Astrocyte of the cerebellum (primary cell): ENCODE measurements around the gene CFAP46.

Experiments used
- DNase-seq: peaks from one replicate; pipeline ENCODE4 v3.0.0-alpha.2; 2011; ENCODE audit warnings: low read depth
- H3K4me3 ChIP-seq: 2 replicates; pipeline ENCODE4 v1.5.1; 2011; ENCODE audit warnings: mild to moderate bottlenecking, low read depth, low read length, moderate library complexity
- in situ Hi-C: cut with HindIII; loops from 2 replicates; pipeline ENCODE4 v1.10.0; 2017; ENCODE audit warnings: low sequenced_read_pairs
- TF ChIP-seq, protein P1 (sequence below): IDR thresholded peaks from 2 replicates; pipeline ENCODE4 v1.5.1; 2012; ENCODE audit warnings: low read length, low read depth, moderate library complexity, mild to moderate bottlenecking; ENCODE audit errors: missing control alignments

The CFAP46 gene

GRCh38 chr10:132786476-132786883 is 155.9 kb downstream of the CFAP46 start:
- no peak for DNase-seq
- in situ Hi-C loops = no loop called here
- H3K4me3 ChIP-seq = no peak overlapping the region
- TF ChIP-seq, protein P1, sequence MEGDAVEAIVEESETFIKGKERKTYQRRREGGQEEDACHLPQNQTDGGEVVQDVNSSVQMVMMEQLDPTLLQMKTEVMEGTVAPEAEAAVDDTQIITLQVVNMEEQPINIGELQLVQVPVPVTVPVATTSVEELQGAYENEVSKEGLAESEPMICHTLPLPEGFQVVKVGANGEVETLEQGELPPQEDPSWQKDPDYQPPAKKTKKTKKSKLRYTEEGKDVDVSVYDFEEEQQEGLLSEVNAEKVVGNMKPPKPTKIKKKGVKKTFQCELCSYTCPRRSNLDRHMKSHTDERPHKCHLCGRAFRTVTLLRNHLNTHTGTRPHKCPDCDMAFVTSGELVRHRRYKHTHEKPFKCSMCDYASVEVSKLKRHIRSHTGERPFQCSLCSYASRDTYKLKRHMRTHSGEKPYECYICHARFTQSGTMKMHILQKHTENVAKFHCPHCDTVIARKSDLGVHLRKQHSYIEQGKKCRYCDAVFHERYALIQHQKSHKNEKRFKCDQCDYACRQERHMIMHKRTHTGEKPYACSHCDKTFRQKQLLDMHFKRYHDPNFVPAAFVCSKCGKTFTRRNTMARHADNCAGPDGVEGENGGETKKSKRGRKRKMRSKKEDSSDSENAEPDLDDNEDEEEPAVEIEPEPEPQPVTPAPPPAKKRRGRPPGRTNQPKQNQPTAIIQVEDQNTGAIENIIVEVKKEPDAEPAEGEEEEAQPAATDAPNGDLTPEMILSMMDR = no peak

DNA sequence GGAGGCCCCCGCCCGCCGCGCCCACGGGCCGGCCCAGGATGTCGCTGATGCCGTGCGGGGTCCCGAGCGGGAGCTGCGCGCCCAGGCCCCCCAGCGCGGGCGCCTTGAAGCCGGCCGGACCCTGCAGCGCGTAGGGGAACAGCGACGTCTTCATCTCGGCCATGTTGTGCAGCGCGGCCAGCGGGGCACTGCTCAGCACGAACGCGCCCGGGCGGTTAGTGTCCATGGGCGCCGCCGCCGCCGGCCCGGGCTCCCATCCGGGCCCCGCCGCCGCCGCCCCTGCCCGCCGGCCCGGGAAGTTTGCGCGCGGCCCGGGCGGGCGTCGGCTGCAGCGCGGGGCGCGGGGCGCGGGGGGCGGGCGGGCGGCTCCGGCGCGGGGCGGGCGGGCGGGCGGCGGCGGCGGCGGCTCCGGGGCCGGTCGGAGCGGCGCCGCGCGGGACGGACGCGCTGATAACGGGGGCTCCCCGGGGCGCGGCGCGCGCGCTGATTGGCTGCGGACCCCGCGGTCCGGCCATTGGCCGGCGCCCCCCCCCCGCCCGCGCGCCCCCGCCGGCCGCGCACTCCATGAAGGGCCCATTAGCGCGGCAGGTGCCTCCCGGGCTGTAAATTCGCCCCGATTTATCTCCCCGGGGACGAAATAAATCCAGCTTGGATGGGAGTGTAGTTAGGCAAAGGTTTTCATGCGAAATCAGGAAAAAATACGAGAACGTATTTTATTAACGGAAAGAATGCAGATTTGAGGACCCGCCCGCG is 156.5 kb downstream of the CFAP46 start, which contains the start of gene NKX6-2:
Gene NKX6-2, minus strand, starts transcription at position 425 of the 753 bp plus-strand sequence. Its CDS starts 199 bp downstream, at position 226.
- no peak for DNase-seq
- H3K4me3 ChIP-seq = no peak within 1 kb of the TSS
- TF ChIP-seq, protein P1 = no peak
- in situ Hi-C loops = no loop called here

DNA sequence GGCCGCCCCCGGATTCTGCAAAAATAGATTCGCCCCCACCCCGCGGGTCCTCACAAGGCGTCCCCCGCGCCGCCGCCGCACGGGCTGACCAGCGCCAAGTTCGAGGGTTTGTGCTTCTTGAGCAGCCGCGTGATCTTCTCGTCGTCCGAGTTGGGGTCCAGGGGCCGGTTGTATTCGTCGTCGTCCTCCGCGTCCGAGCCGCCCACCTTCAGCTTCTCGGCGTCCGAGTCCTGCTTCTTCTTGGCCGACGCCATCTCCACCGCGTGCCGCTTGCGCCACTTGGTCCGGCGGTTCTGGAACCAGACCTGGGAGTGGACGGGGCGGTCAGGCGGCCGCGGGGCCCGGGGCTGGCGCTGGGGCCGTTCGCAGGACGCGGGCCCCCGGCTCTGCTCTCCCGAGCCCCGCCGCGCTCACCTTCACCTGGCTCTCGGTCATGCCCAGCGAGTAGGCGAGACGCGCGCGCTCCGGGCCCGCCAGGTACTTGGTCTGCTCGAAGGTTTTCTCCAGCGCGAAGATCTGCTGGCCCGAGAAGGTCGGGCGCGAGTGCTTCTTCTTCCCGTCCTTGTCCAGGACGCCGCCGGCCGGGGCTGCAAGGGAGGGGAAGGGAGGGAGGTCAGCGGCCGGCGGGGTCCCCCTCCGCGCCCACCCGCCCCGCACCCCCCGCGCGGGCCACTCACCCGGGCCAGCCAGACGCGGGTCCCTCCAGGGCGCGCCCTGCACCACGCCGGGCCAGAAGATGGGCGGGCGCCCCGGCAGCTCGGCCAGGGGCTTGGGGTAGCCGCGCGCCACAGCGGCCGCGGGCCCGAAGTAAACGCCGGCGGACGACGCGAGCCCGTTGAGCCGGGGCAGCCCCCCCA is 157.3 kb downstream of the CFAP46 start:
- DNase-seq = no peak
- TF ChIP-seq, protein P1 = no peak
- H3K4me3 ChIP-seq = no peak overlapping the region
- in situ Hi-C loops = no loop called here

DNA sequence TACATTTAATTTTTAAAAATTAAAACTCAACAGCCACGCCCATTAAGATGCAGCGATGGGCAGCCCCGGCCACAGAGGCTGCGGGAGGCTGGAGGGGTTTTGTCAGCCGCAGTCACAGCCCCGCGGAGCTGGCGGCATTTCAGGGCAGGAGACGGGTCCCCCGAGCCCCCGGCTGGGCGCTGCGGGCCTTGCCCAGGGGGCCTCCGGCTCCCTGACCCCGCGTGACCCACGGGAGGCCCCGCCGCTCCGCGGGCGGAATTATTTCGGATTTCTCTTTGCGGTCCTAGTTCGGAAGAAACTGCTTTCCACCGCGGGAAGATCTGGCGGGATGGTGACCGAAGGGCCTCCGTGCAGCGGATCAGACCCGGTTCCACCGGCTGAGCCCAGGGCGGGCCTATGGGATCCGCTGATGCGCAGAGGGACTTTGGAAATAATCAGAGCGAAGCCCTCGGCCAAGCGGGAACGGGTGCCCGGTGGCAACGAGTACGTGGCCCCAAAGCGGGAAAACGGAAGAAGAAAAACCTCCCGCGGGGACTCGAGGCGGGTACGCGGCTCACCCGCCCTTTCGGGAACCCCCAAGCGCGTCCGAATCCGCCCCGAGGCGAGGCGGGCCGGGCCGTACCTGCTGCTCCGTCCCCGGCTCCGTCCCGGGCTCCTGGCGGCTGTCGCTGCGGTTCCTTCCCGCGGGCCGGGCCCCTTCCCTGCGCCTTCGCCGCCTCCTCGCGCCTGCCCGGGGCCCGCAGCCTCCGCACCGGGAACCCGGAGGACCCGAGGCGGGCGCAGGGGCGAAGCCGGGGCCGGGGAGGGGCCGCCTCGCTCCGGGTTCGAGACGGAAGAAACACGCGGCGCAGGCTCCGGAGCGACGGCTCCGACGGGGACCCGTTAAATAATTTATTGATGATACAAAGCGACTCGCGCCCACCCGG is 158.2 kb downstream of the CFAP46 start:
- DNase-seq = no peak
- H3K4me3 ChIP-seq = no peak overlapping the region
- TF ChIP-seq, protein P1 = no peak
- in situ Hi-C loops = no loop called here

DNA sequence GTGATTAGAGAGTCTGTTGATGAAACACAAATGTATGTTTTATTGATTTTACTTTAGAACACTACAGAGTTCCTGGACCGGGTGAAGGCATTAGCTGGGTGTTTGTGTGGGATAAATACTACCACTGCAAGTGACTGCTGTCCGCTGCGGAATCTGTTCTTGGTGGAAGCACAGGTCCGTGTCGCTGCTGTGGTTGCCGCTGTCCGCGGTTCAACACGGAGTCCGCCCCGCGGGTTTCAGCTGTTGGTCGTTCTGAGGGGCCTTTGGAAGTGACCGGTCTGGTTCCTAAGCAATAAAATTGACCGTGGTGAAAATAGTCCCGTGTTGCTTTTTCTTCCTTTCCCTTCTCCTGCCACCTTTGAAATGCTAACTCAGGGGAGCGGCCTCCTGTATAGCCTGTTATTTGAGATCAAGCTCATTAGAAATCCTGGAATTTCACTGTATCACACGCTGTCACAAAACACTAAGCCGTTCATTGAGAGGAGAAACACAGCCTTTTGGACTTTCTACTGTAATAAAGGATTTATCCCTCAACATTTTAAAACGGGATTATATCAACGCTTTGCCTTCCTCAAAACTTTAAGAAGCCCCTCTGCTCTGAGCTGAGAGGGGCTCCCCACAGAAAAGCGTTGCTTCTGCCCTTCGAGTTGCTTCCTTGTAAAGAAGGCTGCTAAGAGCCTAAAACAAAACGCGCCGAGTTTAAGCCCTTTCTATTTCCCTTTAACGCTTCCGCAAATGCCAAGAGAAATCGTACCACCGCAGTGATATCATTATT is 159.0 kb downstream of the CFAP46 start:
- TF ChIP-seq, protein P1 = no peak
- in situ Hi-C loops = no loop called here
- H3K4me3 ChIP-seq = no peak overlapping the region
- DNase-seq = no peak
